ENCODE measurements around the gene SH3PXD2A. TPM values are rescaled to one million over a fixed set of nuclear protein-coding genes. Genes with fewer than 3 reads are reported as not detected.

SH3PXD2A gene
- total and polyA plus RNA-seq, 12 donors, result 5.7 to 34.5 (median 19.2) TPM

DNA sequence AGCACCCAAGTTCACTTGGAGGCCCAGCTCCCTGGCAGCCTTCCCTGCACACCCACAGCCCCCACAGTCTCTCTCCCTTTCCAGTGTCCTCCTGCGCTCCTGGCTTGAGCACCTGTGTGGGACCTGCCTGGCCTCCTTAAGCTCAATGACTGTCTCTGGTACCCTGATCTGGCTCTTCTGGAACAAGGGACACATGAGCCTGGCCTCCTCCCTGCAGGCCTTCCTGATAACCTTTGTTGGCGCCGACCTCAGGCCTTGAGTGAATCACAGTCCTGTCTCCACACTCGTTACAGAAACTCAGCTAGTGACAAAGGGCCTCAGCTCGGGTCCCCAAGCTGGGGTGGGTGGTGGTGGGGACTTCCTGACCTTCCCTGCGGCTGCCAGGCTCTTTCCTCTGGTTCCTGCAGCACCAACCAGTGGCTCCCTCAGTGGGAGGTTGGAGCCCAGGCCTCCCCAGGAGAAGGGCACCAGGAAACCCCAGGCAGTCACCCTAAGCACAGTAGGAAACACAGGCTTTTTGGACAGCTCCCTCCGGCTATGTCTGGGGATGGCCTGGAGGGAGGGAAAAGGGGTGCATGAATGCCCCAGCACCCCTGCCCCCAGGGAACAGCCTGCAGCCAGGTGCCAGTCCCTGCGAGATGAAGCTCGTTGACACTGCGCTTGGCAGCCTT lies 147.3 kb downstream of the SH3PXD2A start:
- no peaks in the 10 kb centered on the region for H3K36me3 ChIP-seq (replicated peaks in 1 of 2)
- H3K27me3 ChIP-seq, result no peaks in the 10 kb centered on the region
- intact Hi-C loops (cut with DNase I), result no loop called here
- DNase-seq, result peak in 5 of 7 donors; percentile 39 to 65 (median 52)
- H3K27ac ChIP-seq, result no peak overlapping the region
- no peaks in the 10 kb centered on the region for H3K9me3 ChIP-seq (replicated peaks in 1 of 3)
- no peak for TF ChIP-seq POLR2A (IDR thresholded peaks at IDR 0.05)
- TF ChIP-seq, protein P1, sequence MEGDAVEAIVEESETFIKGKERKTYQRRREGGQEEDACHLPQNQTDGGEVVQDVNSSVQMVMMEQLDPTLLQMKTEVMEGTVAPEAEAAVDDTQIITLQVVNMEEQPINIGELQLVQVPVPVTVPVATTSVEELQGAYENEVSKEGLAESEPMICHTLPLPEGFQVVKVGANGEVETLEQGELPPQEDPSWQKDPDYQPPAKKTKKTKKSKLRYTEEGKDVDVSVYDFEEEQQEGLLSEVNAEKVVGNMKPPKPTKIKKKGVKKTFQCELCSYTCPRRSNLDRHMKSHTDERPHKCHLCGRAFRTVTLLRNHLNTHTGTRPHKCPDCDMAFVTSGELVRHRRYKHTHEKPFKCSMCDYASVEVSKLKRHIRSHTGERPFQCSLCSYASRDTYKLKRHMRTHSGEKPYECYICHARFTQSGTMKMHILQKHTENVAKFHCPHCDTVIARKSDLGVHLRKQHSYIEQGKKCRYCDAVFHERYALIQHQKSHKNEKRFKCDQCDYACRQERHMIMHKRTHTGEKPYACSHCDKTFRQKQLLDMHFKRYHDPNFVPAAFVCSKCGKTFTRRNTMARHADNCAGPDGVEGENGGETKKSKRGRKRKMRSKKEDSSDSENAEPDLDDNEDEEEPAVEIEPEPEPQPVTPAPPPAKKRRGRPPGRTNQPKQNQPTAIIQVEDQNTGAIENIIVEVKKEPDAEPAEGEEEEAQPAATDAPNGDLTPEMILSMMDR (IDR thresholded peaks at IDR 0.05), result no peak
- 61 to 70% (median 69%) methylated on average over 6 to 10 of the region's 10 CpGs for WGBS, 4 donors
- H3K4me1 ChIP-seq (replicated peaks in 1 of 2), result peaks cover 3 to 9% of the 10 kb centered on the region in 2 donors
- no peak overlapping the region for H3K4me3 ChIP-seq

DNA sequence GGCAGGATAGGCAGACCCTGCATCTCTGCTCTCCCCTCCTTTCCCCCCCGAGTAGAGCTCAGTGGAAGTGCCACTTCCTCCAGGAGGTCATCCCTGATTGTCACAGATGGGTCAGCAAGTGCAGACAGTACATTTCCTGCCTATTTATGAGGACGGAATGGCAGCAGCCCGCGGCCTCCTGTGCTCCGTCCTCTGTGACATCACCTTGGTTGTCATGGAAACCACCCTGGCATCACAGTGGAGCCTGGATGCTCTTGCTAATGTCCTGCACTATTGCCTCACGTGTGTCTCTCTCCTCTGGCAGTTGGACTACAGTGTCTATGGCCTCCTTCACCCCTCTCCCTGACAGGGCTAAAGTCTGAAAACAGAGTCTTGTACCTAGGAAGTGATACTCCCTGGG lies 148.6 kb downstream of the SH3PXD2A start:
- Histone ChIP-seq H3K36me3 (replicated peaks in 1 of 2) (no peaks in the 10 kb centered on the region), H3K27me3 (no peaks in the 10 kb centered on the region), H3K9me3 (replicated peaks in 1 of 3) (no peaks in the 10 kb centered on the region), H3K4me1 (replicated peaks in 1 of 2) (peaks cover 3 to 9% of the 10 kb centered on the region in 2 donors), H3K27ac (no peak overlapping the region), H3K4me3 (no peak overlapping the region)
- TF ChIP-seq, protein P1 (IDR thresholded peaks at IDR 0.05), result no peak
- TF ChIP-seq POLR2A (IDR thresholded peaks at IDR 0.05), result no peak
- peak in 1 of 7 donors; percentile 83 for DNase-seq
- intact Hi-C loops (cut with DNase I), result no loop called here
- WGBS, 4 donors, result 70 to 84% (median 79%) methylated on average over 6 of the region's 6 CpGs

GRCh38 chr10:103706047-103706446 lies 149.3 kb downstream of the SH3PXD2A start:
- WGBS, 4 donors, result 77 to 93% (median 88%) methylated on average over 4 to 5 of the region's 5 CpGs
- H3K27me3 ChIP-seq, result no peaks in the 10 kb centered on the region
- no peaks in the 10 kb centered on the region for H3K9me3 ChIP-seq (replicated peaks in 1 of 3)
- no peak overlapping the region for H3K4me3 ChIP-seq
- H3K4me1 ChIP-seq (replicated peaks in 1 of 2), result peaks cover 3 to 9% of the 10 kb centered on the region in 2 donors
- intact Hi-C loops (cut with DNase I), result no loop called here
- no peak overlapping the region for H3K27ac ChIP-seq
- no peaks in the 10 kb centered on the region for H3K36me3 ChIP-seq (replicated peaks in 1 of 2)
- DNase-seq, result no peak
- TF ChIP-seq, protein P1 (IDR thresholded peaks at IDR 0.05), result no peak
- TF ChIP-seq POLR2A (IDR thresholded peaks at IDR 0.05), result no peak

- Histone ChIP-seq H3K36me3 (replicated peaks in 1 of 2) (no peaks in the 10 kb centered on the region), H3K4me1 (replicated peaks in 1 of 2) (peaks cover 3 to 9% of the 10 kb centered on the region in 2 donors), H3K9me3 (replicated peaks in 1 of 3) (no peaks in the 10 kb centered on the region), H3K27ac (no peak overlapping the region), H3K4me3 (no peak overlapping the region), H3K27me3 (no peaks in the 10 kb centered on the region)
- intact Hi-C loops (cut with DNase I), result no loop called here
- 74 to 83% (median 79%) methylated on average over 10 to 13 of the region's 13 CpGs for WGBS, 4 donors
- no peak for DNase-seq
- TF ChIP-seq, protein P1 (IDR thresholded peaks at IDR 0.05), result no peak
- no peak for TF ChIP-seq POLR2A (IDR thresholded peaks at IDR 0.05)
Observed at GRCh38 chr10:103703941-103704919, 151.1 kb downstream of the SH3PXD2A start.

Data from adrenal gland (tissue), 12 donors.